GM12865 (cell line): ENCODE data around the gene MORN4.

Source experiments
- DNase-seq: peaks from one replicate; pipeline ENCODE4 v3.0.0; 2010; ENCODE audit warnings: low read depth
- H3K4me3 ChIP-seq: 2 replicates; pipeline ENCODE4 v1.5.1; 2011; ENCODE audit warnings: mild to moderate bottlenecking, low read depth, low read length, control low read depth
- CTCF ChIP-seq: IDR thresholded peaks from 2 replicates; pipeline ENCODE4 v1.5.1; 2011; ENCODE audit warnings: low read length, control low read depth, low read depth, inconsistent platforms; ENCODE audit not compliant: insufficient read depth; ENCODE audit errors: missing control alignments

The MORN4 gene

DNA sequence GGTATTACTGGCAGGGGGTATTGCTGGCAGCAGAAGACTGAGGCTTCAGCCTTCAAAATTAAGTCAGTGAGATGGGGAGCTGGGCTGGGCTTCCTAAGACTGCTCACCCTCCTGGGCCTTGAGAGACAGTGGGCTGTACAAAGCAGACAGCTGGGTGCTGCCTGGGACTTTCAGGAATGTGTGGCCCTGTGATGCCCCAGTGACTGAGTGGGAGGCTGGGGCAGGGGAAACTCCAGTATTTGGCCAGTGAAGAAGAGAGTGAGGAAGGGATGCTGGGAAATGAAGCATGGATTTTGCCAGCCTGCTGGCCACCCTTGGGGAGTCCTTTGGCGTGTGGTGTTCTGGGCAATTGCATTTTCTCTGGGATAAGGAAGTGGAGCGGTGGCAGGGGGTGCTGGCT, 60.3 kb downstream of the MORN4 start:
- no peak overlapping the region for H3K4me3 ChIP-seq
- TF ChIP-seq CTCF, result no peak
- DNase-seq, result no peak

DNA sequence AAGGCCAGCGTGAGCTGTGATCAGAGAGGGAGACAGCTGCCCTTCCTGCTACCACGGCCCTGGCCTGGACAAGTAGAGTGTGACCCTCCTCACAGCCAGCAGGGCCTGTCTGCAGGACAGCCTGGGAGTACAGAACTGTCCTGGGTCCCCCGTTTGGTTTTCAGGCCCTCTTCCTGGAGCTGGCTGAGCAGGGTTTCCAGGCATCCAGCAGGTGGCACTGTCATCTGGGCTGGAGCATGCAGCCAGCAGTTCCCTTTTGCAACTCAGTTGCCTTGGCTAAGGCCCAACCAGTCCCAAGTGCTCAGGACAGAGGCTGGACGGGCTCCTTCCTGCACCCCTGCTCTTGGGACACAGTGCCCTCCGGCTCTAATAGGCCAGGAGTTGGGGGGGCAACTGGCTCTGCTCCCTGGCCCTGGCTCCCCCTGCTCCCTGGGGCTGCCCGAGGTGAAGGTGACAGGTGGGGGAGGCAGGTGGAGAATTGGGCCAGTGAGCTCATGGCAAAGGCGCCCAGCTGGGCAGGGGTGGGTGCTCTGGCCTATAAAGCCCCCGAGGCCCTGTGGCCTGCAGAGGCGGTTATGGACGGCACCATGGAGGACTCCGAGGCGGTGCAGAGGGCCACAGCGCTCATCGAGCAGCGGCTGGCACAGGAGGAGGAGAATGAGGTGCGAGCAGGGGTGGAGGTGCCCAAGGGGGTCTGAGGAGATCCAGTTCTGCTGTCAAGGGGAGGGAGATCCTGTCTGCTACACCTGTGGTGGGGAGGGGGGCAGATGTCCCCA, 60.9 kb downstream of the MORN4 start, which contains the start of gene ANKRD2:
Gene ANKRD2 (plus strand): TSS at position 566 of the 776 bp plus-strand sequence. CDS start 10 bp downstream, at position 576.
- H3K4me3 ChIP-seq, result no peak within 1 kb of the TSS
- TF ChIP-seq CTCF, result peak; percentile 98
- DNase-seq, result peak; percentile 84

DNA sequence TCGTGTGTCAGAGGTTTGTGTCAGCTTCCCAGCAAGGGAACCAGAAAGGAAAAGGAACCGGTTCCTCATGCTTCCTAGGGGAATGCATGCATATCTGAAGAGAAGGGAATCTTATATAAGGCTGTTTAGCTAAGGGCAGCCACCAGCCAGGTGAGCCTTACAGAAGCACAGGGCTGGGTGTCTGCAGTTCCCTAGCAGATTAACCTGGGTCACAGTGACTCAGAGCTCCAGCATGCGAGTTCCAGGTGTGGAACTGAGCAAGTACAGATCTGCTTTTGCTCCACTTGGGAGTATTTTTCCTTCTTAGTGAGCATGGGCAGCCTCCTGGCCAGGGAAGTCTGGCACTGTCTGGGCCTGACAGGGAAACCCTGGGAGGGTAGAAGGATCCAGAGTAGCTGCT, 61.7 kb downstream of the MORN4 start:
- DNase-seq, result no peak
- TF ChIP-seq CTCF, result no peak
- H3K4me3 ChIP-seq, result no peak overlapping the region

- H3K4me3 ChIP-seq, result no peak overlapping the region
- TF ChIP-seq CTCF, result no peak
- no peak for DNase-seq
These were observed 62.4 kb downstream of the MORN4 start for GRCh38 chr10:97570789-97571471.

DNA sequence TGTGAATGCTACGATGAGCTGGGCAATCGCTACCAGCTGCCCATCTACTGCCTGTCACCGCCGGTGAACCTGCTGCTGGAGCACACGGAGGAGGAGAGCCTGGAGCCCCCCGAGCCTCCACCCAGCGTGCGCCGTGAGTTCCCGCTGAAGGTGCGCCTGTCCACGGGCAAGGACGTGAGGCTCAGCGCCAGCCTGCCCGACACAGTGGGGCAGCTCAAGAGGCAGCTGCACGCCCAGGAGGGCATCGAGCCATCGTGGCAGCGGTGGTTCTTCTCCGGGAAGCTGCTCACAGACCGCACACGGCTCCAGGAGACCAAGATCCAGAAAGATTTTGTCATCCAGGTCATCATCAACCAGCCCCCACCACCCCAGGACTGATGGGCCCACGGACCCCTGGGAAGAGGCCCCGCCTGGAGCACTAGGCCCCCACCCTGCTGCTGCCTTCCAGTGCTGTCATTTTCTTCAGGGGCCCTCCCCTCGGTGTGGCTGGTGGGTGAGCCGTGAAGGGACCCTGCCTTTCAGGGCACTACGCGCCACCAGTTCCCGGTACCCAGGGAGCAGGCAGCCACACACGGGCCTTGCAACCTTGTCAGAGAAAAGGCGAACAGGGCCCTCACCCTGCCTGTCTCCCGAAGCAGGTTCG, 63.0 kb downstream of the MORN4 start:
- H3K4me3 ChIP-seq, result no peak overlapping the region
- no peak for TF ChIP-seq CTCF
- no peak for DNase-seq

- no peak for DNase-seq
- TF ChIP-seq CTCF, result no peak
- no peak overlapping the region for H3K4me3 ChIP-seq
These were observed 65.4 kb downstream of the MORN4 start for GRCh38 chr10:97567891-97568290.
